GM11168 (cell line): ENCODE data around the gene TMEM14B.
"Not testable (repeated sequence)": the region's sequence is repeated elsewhere in the genome, so short reads cannot be mapped to it uniquely, and the experiment has no call there.

Source experiments
- in situ Hi-C: fragments of 300-500 bp; cut with MboI; formaldehyde crosslinking; loops from one replicate; pipeline ENCODE4 v1.12.0; 2022; ENCODE audit warnings: low sequenced_read_pairs; ENCODE audit not compliant: unreplicated experiment

TMEM14B gene

GRCh38 chr6:10743515-10743914 is 4.1 kb upstream of the TMEM14B start:
- in situ Hi-C loops = no loop called here

- in situ Hi-C loops = no loop called here
These were observed 2.5 kb upstream of the TMEM14B start for GRCh38 chr6:10745116-10745515.

GRCh38 chr6:10746915-10747250 is 722 bp upstream of the TMEM14B start:
- in situ Hi-C loops = no loop called here

- in situ Hi-C loops = no loop called here
These were observed 2.1 kb downstream of the TMEM14B start for GRCh38 chr6:10749734-10750133.

- in situ Hi-C loops = not testable (repeated sequence)
These were observed 3.0 kb downstream of the TMEM14B start for GRCh38 chr6:10750568-10750967.

GRCh38 chr6:10751757-10752156 is 4.2 kb downstream of the TMEM14B start:
- in situ Hi-C loops = not testable (repeated sequence)

GRCh38 chr6:10756085-10756484 is 8.5 kb downstream of the TMEM14B start:
- in situ Hi-C loops = no loop called here

- in situ Hi-C loops = no loop called here
These were observed 11.8 kb downstream of the TMEM14B start for GRCh38 chr6:10759312-10759839.

- in situ Hi-C loops = no loop called here
These were observed 12.3 kb downstream of the TMEM14B start for GRCh38 chr6:10759884-10760329.

GRCh38 chr6:10763006-10763405 is 15.4 kb downstream of the TMEM14B start:
- in situ Hi-C loops = no loop called here

GRCh38 chr6:10769419-10769818 is 21.8 kb downstream of the TMEM14B start:
- in situ Hi-C loops = no loop called here

GRCh38 chr6:10771371-10771894 is 23.8 kb downstream of the TMEM14B start:
- in situ Hi-C loops = no loop called here

GRCh38 chr6:10778230-10778629 is 30.6 kb downstream of the TMEM14B start:
- in situ Hi-C loops = no loop called here

GRCh38 chr6:10779076-10779475 is 31.5 kb downstream of the TMEM14B start:
- in situ Hi-C loops = no loop called here

- in situ Hi-C loops = no loop called here
These were observed 44.1 kb downstream of the TMEM14B start for GRCh38 chr6:10791673-10792072.

- in situ Hi-C loops = no loop called here
These were observed 44.5 kb downstream of the TMEM14B start for GRCh38 chr6:10792101-10792500.

- in situ Hi-C loops = no loop called here
These were observed 45.4 kb downstream of the TMEM14B start for GRCh38 chr6:10793035-10793434.

- in situ Hi-C loops = no loop called here
These were observed 46.1 kb downstream of the TMEM14B start for GRCh38 chr6:10793695-10794094.

- in situ Hi-C loops = no loop called here
These were observed 46.6 kb downstream of the TMEM14B start for GRCh38 chr6:10794239-10794638.

- in situ Hi-C loops = no loop called here
These were observed 53.2 kb downstream of the TMEM14B start for GRCh38 chr6:10800810-10801209.

- in situ Hi-C loops = no loop called here
These were observed 53.7 kb downstream of the TMEM14B start for GRCh38 chr6:10801224-10801848.
